NCI-H2196 treated with DMSO at 0.1 percent for 48 hours (cell line): ENCODE measurements around the gene NR3C1.

Experiments used
- DNase-seq: peaks from one replicate; lab custom pipeline; 2025; ENCODE audit not compliant: unreplicated experiment; lab: John Stamatoyannopoulos, UW

Gene NR3C1

GRCh38 chr5:143267186-143267585 is 136.3 kb downstream of the NR3C1 start:
- DNase-seq = no peak

- DNase-seq = no peak
These were observed 137.5 kb downstream of the NR3C1 start for GRCh38 chr5:143265995-143266394.

- DNase-seq = no peak
These were observed 140.1 kb downstream of the NR3C1 start for GRCh38 chr5:143263272-143263810.

GRCh38 chr5:143262393-143263174 is 140.9 kb downstream of the NR3C1 start:
- no peak for DNase-seq

- no peak for DNase-seq
These were observed 141.6 kb downstream of the NR3C1 start for GRCh38 chr5:143261748-143262392.

GRCh38 chr5:143259254-143259605 is 144.3 kb downstream of the NR3C1 start:
- DNase-seq = no peak

GRCh38 chr5:143258559-143259253 is 144.8 kb downstream of the NR3C1 start:
- no peak for DNase-seq

GRCh38 chr5:143254819-143255218 is 148.7 kb downstream of the NR3C1 start:
- no peak for DNase-seq

GRCh38 chr5:143251946-143252345 is 151.5 kb downstream of the NR3C1 start:
- no peak for DNase-seq

- no peak for DNase-seq
These were observed 152.3 kb downstream of the NR3C1 start for GRCh38 chr5:143251190-143251589.

- DNase-seq = no peak
These were observed 153.6 kb downstream of the NR3C1 start for GRCh38 chr5:143249851-143250250.

GRCh38 chr5:143248822-143249579 is 154.5 kb downstream of the NR3C1 start:
- DNase-seq = no peak

GRCh38 chr5:143248391-143248790 is 155.1 kb downstream of the NR3C1 start:
- no peak for DNase-seq

GRCh38 chr5:143247134-143247815 is 156.2 kb downstream of the NR3C1 start:
- DNase-seq = no peak

GRCh38 chr5:143245929-143246561 is 157.4 kb downstream of the NR3C1 start:
- DNase-seq = peak; percentile 88

GRCh38 chr5:143244990-143245389 is 158.5 kb downstream of the NR3C1 start:
- no peak for DNase-seq

GRCh38 chr5:143244000-143244736 is 159.3 kb downstream of the NR3C1 start:
- no peak for DNase-seq

- no peak for DNase-seq
These were observed 160.4 kb downstream of the NR3C1 start for GRCh38 chr5:143243103-143243502.

- no peak for DNase-seq
These were observed 161.6 kb downstream of the NR3C1 start for GRCh38 chr5:143241892-143242291.
